GM19395 (cell line): Measurements from ENCODE around the gene DLG2.
A peak's percentile ranks its signal among the peaks of the same experiment; 100 is the strongest.
"Not testable (repeated sequence)": the region's sequence is repeated elsewhere in the genome, so short reads cannot be mapped to it uniquely, and the experiment has no call there.

Experiments used
- ATAC-seq: cut with Tn5 transposase; IDR thresholded peaks from one replicate; pipeline ENCODE4 v1.9.1; 2021; ENCODE audit warnings: mild to moderate bottlenecking, moderate library complexity; ENCODE audit not compliant: unreplicated experiment

Gene DLG2

DNA sequence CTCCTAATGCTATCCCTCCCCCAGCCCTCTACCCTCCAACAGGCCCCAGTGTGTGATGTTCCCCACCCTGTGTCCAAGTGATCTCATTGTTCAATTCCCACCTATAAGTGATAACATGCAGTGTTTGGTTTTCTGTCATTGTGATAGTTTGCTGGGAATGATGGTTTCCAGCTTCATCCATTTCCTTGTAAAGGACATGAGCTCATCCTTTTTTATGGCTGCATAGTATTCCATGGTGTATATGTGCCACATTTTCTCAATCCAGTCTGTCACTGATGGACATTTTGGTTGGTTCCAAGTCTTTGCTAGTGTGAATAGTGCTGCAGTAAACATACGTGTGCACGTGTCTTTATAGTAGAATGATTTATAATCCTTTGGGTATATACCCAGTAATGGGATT, 277.6 kb downstream of the DLG2 start:
- ATAC-seq = not testable (repeated sequence)

DNA sequence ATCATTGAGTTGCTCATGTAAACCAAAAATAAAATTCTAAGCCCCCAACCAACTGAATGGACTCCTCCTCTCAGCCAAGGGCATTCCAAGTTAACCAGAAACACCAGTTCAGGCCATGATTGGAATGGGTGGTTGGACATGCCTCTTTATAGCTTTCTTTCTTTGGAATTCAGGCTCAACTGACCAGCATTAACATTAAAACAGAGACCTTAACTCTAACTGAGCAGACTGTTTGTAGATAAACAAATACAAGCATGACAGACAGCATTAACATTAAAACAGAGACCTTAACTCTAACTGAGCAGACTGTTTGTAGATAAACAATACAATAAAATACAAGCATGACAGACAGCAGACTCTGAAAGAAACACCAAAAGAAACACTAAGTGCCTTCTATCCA, 278.2 kb downstream of the DLG2 start:
- no peak for ATAC-seq

DNA sequence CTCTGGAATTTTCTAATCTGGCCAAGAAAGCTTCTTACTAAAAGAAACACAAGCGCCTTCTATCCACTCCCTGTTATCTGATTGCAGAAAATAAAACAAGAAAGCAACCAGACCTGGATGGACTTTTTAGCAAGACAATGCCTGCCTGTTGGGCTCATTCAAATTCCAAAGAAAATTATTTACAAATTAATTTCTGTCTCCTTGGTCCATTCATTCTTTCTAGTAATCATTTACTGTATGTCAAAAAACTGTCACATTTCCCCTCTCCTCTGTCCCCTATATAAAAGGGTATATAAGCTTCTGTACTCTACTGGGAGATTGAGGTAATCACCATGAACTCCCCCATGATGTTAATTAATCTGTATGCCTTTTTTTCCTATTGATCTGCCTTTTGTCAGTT, 279.9 kb downstream of the DLG2 start:
- ATAC-seq = no peak

DNA sequence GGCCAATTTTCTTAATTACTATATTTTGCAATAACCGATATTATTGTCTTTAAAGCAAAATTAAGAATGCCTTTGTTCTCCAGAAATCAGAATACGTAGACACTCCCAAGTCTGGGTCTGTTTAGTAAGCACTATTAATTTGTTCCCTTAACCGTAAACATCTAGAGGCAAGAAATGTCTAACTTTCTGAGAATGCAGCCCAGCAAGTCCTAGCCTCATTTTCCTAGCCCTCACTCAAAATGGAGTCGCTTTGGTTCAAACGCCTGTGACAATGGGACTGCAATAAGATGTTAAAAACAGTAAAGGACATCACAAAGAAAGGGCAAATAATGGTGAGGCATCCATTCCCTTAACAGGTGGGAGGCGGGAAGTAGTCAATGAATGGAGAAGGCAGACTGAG, 280.7 kb downstream of the DLG2 start:
- no peak for ATAC-seq

DNA sequence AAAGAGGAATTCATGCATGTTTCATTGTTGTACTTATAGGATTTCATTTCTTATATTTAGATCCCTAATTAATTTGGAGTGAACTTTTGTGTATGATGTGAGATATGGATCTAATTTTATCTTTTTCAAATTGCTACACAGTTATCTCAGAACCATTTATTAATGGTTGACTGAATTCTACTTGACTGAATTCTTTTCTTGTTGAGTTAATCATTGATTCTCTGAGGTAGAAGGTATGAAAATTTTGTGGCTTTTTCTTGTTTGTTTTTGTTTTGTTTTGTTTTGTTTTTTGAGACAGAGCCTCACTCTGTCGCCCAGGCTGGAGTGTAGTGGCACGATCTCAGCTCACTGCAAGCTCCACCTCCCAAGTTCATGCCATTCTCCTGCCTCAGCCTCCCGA, 286.3 kb downstream of the DLG2 start:
- not testable (repeated sequence) for ATAC-seq

DNA sequence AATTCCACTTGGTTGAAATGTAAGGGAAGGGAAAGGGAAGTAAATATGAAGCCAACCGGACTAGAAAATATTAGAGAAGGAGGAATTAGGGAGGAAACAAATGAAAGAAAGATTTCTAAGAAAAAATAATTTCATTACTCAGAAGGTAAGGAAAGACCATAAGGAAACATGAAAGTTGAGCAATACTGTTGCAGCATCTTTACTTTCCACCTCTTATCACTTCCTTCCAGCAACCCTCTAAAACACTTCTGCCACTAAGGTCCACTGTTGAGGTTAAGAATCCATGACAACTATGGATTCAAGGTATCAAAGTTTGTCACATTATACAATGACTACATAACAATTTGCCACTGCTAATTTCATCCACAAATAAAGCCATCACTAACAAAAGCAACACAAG, 308.6 kb downstream of the DLG2 start:
- no peak for ATAC-seq

DNA sequence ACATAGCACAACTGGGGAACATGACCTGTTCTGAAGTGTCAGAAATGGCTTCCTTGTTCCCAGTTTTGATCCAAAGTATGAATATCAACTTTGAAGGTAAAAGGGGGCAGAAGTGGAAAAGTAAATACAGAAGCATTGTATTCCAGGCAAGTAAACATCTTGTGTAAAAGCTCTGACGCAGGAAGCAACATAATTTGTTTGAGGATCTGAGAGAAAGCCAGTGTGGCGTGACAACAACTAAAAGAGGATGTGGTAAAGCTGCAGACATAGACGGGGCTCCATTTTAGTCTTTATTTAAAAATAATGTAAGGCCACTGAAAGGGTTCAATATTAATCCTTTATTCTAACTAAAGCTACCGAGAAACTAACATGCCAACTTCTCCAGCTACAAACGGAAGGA, 310.2 kb downstream of the DLG2 start:
- ATAC-seq = peak; percentile 99

DNA sequence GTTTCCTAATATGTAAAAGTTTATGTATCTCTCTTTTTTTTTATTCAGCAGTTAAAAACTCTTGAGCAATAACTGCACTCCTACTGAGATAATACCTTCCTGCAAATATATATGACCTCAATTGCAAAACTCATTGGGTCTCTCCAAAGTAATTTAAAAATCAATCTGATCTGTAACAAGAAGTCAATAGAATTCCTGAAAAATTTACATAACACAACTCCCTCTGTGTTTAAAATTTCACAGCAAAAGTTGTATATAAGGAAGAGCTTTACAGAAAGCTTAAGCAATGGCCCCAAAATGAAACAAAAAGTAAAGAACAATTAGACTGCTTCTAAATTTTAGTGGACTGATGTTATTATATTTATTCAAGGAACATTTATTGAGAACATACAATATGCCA, 313.4 kb downstream of the DLG2 start:
- no peak for ATAC-seq

DNA sequence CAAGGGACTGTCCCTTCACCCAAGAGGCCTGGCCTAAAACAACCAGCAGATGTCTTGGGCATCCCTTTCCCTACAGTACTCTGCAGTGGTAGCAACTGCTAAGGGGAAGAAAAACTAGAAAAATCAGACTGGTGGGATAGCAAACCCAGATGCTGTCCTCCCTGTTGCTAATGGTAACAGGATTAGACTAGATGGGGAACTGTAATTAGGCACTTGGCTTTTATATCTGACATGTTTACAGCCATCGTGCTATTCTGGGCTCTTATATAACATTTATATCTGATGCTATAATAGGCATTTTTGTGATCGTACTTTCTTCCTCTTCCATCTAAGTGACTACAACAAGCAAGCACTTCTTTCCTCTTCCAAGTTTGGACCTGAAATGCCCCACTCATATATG, 316.7 kb downstream of the DLG2 start:
- ATAC-seq = no peak

DNA sequence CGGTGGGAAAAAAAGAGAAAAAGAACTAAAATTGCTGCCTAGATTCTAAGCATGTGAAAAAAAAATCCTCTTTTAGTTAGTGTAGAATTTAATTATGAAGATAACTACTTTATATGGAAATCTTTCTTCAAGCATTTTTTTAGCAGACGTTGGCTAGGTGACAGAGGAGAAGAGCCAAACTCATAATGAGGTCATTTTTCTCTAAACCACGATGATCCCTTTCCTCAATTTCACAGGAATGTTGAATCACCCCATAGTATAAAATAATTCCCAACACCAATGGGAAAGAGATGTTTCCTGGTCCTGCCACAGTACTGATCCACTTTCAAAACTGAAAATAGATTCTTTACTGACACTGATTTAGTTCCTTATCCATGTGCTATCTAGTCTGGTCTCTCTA, 319.8 kb downstream of the DLG2 start:
- no peak for ATAC-seq

DNA sequence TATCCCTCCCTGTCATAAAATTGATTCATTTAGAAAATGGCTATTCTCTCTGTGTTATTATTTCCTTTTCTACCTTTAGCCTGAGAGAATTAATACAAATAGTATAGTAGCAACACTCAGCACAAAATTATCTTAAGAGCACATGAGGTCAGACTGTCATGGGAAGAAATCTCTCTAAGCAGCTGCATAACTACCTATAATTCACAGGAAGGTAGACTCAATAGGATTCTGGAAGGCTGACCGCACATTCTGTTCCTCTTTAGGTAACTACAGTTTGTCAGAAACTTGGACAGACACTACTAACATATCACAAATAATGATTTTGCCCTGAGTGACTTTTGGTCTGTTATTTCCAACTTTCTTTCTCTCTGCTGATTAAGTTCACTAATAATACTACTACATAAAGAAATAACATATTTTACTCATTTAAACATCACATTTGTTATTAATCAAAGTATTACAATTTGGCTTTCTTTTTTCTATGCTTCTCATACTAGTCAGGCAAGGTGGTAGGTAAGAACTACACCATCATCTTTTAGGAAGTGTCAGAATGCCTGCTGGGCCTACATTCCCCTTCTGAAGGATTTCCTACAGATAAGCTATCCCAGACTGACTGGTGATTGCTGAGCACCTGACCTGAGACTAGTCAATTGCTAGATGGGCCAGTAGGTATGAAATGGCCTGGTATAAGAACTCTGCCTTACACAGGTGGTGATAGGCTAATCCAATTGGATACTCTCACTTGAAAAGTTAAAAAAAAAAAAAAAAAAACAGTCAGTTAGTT, 325.1 kb downstream of the DLG2 start:
- ATAC-seq = no peak

DNA sequence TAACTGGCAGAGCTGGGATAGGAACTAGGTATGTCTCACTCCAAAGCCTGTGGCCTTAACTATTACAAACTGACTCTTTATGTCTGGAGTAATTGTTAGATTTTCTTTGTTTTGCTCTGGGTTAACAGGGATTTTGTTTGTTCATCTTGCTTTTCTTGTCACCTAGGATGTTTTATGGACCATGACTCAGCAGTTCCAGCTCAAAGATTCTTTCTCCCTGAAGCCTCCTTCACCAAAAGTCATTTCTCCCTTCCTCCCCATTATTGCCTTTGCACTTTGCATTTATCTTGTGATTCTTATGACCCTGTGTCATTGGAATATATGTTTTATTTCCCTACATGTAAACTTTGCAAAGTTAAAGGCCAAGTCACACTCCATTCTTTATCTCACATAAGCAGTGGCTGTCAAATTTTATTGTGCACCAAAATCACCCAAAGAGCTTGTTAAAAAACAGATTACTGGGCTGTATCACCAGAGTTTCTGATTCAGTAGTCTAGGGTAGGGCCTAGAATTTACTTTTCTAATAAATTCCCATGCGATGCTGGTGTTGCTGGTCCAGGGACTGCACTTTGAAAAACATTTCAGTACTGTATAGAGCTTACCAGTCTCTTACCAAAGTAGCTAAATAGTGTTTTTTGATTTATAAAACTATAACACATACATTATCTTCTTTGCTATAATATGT, 327.7 kb downstream of the DLG2 start:
- ATAC-seq = no peak

DNA sequence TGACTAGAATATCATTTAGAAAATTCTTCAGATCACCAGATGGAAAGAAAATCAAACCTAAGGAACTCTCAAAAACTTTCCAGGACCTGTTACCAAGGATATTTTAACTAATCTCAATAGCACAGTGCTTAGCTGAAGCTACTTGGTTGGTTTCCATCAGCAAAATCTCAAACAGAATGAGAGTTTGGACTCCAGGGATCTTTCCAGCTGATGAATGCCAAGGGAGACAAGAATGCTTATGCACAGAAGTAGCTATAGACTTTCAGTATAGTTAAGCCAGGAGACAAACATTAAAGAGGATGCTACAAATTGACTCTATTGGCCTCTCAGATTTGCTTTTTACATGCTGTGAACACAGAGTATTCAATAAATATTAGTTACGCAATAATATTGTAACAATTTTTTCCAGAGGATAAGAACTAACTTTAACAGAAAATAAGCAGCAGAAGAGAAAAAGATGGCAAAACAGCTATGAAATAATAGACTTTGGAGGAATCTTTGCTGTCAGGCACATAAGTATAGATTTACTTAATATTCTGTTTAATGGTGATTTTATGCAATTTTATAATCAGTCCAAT, 331.4 kb downstream of the DLG2 start:
- no peak for ATAC-seq

DNA sequence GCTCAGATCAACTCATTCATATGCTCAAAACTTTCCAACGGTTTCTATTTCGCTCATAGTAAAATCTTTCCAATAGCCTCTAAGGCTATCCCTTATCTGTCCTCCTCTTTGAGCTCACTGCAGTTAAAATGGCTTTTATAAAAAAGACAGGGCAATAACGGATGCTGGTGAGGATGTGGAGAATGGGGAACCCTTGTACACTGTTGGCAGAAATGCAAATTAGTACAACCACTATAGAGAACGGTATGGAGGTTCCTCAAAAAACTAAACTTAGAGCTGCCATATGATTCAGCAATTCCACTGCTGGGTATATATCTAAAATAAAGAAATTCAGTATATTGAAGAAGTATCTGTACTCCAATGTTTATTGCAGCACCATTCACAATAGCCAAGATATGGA, 345.6 kb downstream of the DLG2 start:
- ATAC-seq = no peak

DNA sequence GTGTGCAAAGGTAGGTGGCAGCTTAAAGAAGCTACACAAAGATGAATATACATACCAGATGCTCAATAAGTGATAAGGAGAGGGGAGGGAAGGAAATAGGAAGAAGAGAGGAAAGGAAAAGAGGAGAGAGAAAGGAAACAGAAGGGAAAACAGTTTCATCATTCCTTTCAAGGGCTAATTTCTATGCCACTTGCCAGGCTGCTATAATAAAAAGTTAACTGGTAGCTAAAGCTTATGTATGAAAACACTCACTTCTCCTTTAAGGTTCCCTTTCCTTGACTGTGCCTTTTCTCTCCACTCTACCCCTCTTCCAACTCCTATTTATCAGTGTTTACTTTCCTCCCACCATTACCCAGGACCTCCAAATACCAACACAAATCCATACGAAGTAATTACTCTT, 347.9 kb downstream of the DLG2 start:
- ATAC-seq = no peak

DNA sequence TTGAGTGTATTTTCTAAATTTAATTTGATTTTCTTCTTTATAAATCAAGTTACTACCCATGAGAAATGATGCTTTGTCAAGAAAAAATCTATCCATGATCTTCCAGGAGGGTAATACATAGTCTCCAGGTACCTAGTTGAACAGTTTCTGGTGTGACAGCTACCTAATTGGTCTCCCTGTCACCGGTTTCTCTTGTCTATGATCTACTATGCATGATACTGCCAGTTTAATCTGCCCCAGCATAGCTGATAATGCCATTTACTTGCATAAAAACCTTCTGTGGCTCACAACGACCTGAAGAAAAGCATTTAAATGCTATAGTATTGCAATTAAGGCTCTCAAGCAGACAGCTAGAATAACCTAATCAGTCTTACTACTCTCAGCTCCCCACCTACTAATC, 349.5 kb downstream of the DLG2 start:
- ATAC-seq = no peak

DNA sequence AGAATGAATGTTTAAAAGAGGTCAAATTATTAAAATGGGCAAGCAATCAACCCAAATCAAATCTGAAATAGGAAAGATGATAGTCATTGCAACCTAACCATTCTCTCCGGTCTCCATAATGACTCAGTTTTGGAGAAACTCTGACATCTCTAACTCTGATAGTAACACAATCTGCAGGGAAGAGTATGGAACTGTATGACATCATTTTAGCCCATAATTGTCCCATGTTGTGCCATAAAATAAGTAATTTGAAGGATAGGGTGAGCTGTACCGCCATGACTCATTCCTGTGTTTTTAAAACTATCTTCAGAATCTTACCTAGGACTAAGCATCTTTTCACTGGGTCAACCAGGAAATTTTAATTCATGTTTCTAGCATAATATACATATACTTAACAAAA, 350.8 kb downstream of the DLG2 start:
- ATAC-seq = no peak

DNA sequence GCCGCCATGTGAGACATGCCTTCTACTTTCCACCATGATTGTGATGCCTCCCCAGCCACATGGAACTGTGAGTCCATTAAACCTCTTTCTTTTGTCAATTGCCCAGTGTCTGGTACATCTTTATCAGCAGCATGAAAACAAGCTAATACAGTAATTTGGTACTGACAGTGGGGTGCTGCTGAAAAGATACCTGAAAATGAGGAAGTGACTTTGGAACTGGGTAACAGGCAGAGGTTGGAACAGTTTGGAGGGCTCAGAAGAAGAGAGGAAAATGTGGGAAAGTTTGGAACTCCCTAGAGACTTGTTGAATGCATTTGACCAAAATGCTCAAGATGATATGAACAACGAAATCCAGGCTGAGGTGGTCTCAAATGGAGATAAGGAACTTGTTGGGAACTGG, 356.8 kb downstream of the DLG2 start:
- not testable (repeated sequence) for ATAC-seq

DNA sequence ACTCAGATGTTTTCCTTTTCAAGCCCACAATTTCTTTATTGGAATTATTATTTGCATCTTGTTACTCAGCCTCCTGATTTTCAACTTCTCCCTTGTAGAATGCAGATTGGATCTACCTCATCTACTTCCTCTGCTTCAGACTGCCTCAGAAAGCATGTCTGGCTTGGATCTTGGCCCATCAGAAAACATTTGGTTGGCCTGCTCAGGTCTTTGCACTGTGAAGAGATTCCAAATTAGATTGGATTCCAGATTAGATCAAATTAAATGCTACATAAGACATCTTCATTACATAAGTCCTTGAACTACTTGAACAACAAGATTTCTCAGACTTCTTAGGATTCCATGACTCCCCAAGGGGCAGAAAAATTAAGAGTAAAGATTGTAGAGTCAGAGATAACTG, 358.0 kb downstream of the DLG2 start:
- no peak for ATAC-seq

DNA sequence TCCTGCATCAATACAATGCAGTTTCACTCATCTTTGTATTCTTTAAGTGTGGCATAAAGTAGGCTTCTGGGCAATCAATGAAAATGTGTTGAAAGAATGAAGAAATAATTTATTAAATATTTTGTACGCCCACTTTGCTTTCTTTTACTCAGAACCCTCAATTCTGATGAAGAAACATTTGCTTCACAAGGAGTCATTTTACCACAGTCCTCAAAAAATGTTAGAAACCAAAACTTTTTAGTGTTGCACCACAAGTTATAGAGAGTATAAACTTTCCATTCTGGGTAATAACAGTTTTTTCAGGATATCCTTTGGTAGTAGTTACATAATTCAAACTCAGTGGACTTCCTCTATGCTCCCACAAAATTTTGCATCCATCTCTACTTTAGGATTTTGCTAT, 360.5 kb downstream of the DLG2 start:
- no peak for ATAC-seq

DNA sequence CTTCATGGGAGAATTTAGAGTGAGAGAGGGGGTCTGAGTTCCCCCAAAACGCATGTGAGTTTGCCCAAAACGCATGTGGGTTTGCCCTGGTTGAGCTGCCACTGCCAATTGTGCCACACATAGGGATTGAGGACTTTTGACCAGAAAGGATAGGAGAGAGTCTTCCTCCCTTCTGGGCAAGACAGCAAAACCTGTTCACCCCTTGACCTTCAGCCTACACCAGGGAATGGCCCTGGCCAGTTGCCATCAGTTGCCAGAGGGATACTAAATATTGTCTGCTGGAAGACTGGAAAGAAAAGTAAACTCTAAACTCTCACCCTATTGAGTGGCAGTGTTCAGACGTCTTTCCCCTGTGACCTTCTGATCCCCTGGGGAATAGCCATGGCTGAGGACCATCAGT, 363.8 kb downstream of the DLG2 start:
- no peak for ATAC-seq

DNA sequence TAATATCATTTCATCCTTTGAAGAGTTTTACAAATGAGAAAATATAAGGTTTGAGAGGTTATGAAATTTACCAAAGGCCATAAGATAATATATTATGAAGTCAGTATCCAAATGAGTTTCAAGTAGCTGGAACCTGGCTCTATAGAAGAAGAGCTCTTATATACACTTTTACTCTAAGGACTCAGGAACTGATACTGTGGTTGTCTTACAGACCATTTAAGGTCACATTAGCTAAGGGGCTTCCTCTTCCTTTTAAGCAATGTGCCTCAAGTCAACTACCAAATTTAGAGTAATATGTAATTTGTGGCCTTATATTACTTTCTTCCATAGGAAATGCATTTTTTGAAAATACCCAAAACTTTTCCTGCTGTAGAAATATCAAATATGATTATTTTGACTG, 369.3 kb downstream of the DLG2 start:
- no peak for ATAC-seq
